ENCODE data around the gene ICAM1. TPM values are rescaled to one million over a fixed set of nuclear protein-coding genes. Genes with fewer than 3 reads are reported as not detected.

ICAM1 gene
- total RNA-seq, 1 donor from 2014 or later = 19.0 TPM

GRCh38 chr19:10246511-10246910 lies 24.4 kb upstream of the ICAM1 start:
- no peak for TF ChIP-seq CTCF (IDR thresholded peaks at IDR 0.05)
- H3K27me3 Mint-ChIP-seq (ENCODE audit: low read depth) = no peaks in the 10 kb centered on the region
- no peak overlapping the region for H3K4me3 Mint-ChIP-seq (ENCODE audit: unreplicated experiment)
- H3K27ac Mint-ChIP-seq (ENCODE audit: unreplicated experiment) = no peak overlapping the region
- no peaks in the 10 kb centered on the region for H3K36me3 Mint-ChIP-seq (ENCODE audit: low read depth)
- no peak for DNase-seq (ENCODE audit: low spot score)
- no peaks in the 10 kb centered on the region for H3K9me3 Mint-ChIP-seq (ENCODE audit: low read depth)
- peaks cover 10% of the 10 kb centered on the region for H3K4me1 Mint-ChIP-seq (ENCODE audit: low read depth)

- H3K27ac Mint-ChIP-seq (ENCODE audit: unreplicated experiment) = peak within 1 kb of the TSS; percentile 95
- no peaks in the 10 kb centered on the region for H3K27me3 Mint-ChIP-seq (ENCODE audit: low read depth)
- peak within 1 kb of the TSS; percentile 93 for H3K4me3 Mint-ChIP-seq (ENCODE audit: unreplicated experiment)
- peak; percentile 94 for DNase-seq (ENCODE audit: low spot score)
- H3K9me3 Mint-ChIP-seq (ENCODE audit: low read depth) = no peaks in the 10 kb centered on the region
- TF ChIP-seq CTCF (IDR thresholded peaks at IDR 0.05) = no peak
- H3K36me3 Mint-ChIP-seq (ENCODE audit: low read depth) = peaks cover 15% of the 10 kb centered on the region
- peaks cover 21% of the 10 kb centered on the region for H3K4me1 Mint-ChIP-seq (ENCODE audit: low read depth)
Measured at GRCh38 chr19:10251792-10252694, 18.9 kb upstream of the ICAM1 start, which contains the start of gene MRPL4. TSS of gene MRPL4 (plus strand) at chr19:10252214. CDS start at chr19:10252254, 40 bp downstream.

- peaks cover 22% of the 10 kb centered on the region for H3K36me3 Mint-ChIP-seq (ENCODE audit: low read depth)
- H3K27me3 Mint-ChIP-seq (ENCODE audit: low read depth) = no peaks in the 10 kb centered on the region
- TF ChIP-seq CTCF (IDR thresholded peaks at IDR 0.05) = no peak
Measured at GRCh38 chr19:10252707-10253106, 18.2 kb upstream of the ICAM1 start.

GRCh38 chr19:10254244-10254643 lies 16.7 kb upstream of the ICAM1 start:
- DNase-seq (ENCODE audit: low spot score) = no peak
- Mint-ChIP-seq H3K4me1 (ENCODE audit: low read depth) (peaks cover 21% of the 10 kb centered on the region), H3K4me3 (ENCODE audit: unreplicated experiment) (no peak overlapping the region), H3K27me3 (ENCODE audit: low read depth) (no peaks in the 10 kb centered on the region), H3K36me3 (ENCODE audit: low read depth) (peaks cover 24% of the 10 kb centered on the region), H3K9me3 (ENCODE audit: low read depth) (no peaks in the 10 kb centered on the region), H3K27ac (ENCODE audit: unreplicated experiment) (no peak overlapping the region)
- no peak for TF ChIP-seq CTCF (IDR thresholded peaks at IDR 0.05)

More at GRCh38 chr19:10252707-10253106, 18.2 kb upstream of the ICAM1 start:
- Mint-ChIP-seq H3K9me3 (ENCODE audit: low read depth) (no peaks in the 10 kb centered on the region), H3K27ac (ENCODE audit: unreplicated experiment) (peak overlapping the region; percentile 95), H3K4me1 (ENCODE audit: low read depth) (peaks cover 21% of the 10 kb centered on the region), H3K4me3 (ENCODE audit: unreplicated experiment) (peak overlapping the region; percentile 93)
- DNase-seq (ENCODE audit: low spot score) = no peak

GRCh38 chr19:10255358-10255757 lies 15.6 kb upstream of the ICAM1 start:
- no peaks in the 10 kb centered on the region for H3K9me3 Mint-ChIP-seq (ENCODE audit: low read depth)
- H3K27ac Mint-ChIP-seq (ENCODE audit: unreplicated experiment) = no peak overlapping the region
- H3K4me1 Mint-ChIP-seq (ENCODE audit: low read depth) = peaks cover 17% of the 10 kb centered on the region
- DNase-seq (ENCODE audit: low spot score) = no peak
- no peaks in the 10 kb centered on the region for H3K27me3 Mint-ChIP-seq (ENCODE audit: low read depth)
- peaks cover 24% of the 10 kb centered on the region for H3K36me3 Mint-ChIP-seq (ENCODE audit: low read depth)
- TF ChIP-seq CTCF (IDR thresholded peaks at IDR 0.05) = no peak
- no peak overlapping the region for H3K4me3 Mint-ChIP-seq (ENCODE audit: unreplicated experiment)

Measured in chondrocyte (in vitro differentiated cells).